ENCODE measurements around the gene MFAP3. TPM values are rescaled to one million over a fixed set of nuclear protein-coding genes. Genes with fewer than 3 reads are reported as not detected.

The MFAP3 gene
- total and polyA plus RNA-seq, 8 donors = 0.29 to 70.7 (median 5.6) TPM

DNA sequence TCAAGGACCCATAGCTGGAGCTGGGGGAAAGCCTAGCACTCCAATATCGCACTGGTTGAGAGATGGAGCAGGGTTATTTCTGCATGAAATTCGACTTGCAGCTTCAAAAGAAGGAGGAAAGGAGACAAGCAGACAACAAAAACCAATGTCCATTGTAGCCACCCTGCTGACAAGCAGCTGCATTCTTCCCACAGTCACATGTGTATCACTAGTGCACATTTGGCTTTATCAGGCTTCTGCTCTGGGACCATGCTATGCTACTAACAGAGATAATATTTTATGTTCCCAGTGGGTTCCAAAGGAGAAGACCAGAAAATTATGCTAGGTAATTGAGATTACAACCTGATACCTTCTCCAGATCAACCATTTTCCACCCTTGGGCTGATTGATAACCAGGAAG, 59.7 kb downstream of the MFAP3 start:
- 64 to 79% (median 71%) methylated on average over 2 of the region's 2 CpGs for WGBS, 5 donors
- DNase-seq = no peak
- H3K27me3 ChIP-seq = no peaks in the 10 kb centered on the region
- intact Hi-C loops (cut with DNase I; ENCODE audit: low total_unique reads) = no loop called here
- H3K9me3 ChIP-seq = no peaks in the 10 kb centered on the region
- no peak overlapping the region for H3K27ac ChIP-seq
- no peak for TF ChIP-seq EP300 (IDR thresholded peaks at IDR 0.05)
- TF ChIP-seq POLR2A (IDR thresholded peaks at IDR 0.05) = no peak
- TF ChIP-seq POLR2AphosphoS5 (IDR thresholded peaks at IDR 0.05) = no peak
- TF ChIP-seq, protein P1, sequence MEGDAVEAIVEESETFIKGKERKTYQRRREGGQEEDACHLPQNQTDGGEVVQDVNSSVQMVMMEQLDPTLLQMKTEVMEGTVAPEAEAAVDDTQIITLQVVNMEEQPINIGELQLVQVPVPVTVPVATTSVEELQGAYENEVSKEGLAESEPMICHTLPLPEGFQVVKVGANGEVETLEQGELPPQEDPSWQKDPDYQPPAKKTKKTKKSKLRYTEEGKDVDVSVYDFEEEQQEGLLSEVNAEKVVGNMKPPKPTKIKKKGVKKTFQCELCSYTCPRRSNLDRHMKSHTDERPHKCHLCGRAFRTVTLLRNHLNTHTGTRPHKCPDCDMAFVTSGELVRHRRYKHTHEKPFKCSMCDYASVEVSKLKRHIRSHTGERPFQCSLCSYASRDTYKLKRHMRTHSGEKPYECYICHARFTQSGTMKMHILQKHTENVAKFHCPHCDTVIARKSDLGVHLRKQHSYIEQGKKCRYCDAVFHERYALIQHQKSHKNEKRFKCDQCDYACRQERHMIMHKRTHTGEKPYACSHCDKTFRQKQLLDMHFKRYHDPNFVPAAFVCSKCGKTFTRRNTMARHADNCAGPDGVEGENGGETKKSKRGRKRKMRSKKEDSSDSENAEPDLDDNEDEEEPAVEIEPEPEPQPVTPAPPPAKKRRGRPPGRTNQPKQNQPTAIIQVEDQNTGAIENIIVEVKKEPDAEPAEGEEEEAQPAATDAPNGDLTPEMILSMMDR (IDR thresholded peaks at IDR 0.05) = no peak
- no peak overlapping the region for H3K4me3 ChIP-seq
- H3K4me1 ChIP-seq = no peaks in the 10 kb centered on the region
- no peaks in the 10 kb centered on the region for H3K36me3 ChIP-seq

DNA sequence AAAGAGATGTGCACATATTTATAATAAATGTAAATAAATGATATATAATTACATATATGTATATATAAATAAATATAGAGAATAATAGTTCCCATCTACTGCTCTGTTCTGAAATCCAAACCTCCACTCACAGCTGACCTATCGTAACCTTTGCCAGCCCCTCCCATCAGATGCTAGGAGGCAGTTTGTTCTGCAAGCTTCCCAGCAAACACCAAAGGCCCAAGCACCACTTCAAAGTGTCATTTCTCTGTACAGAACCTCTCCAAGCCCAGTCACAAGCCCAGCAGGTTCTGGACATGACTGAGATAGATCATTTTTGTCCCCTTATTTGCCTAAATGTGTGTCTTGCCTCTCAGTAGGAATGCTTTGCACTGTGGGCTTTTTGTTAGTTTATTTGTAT, 62.4 kb downstream of the MFAP3 start:
- TF ChIP-seq, protein P1 (IDR thresholded peaks at IDR 0.05) = no peak
- TF ChIP-seq POLR2A (IDR thresholded peaks at IDR 0.05) = no peak
- WGBS, 5 donors = 61 to 100% (median 73%) methylated on average over 1 of the region's 1 CpG

DNA sequence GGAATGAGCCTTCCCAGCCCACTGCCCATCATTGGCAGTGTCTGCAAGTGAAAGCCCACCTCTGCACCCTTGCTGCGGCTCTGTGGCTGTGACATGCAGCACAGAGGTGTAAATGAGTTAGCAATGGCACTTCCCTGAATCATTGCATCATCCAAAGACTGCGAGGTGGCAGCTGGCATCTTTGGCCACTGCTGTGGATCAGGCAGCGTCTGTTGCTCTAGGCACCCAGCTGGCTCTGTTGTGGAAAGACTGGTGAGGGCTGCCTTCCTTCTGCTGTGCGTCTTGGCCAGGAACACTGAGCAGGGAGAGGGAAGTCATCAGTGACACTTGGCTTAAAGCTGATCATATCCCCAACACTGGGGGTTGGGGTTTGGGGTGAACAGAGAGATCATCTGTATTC, 64.5 kb downstream of the MFAP3 start:
- WGBS, 5 donors = 53 to 68% (median 58%) methylated on average over 4 of the region's 4 CpGs

More for the DNA sequence above, 62.4 kb downstream of the MFAP3 start:
- intact Hi-C loops (cut with DNase I; ENCODE audit: low total_unique reads) = no loop called here
- no peaks in the 10 kb centered on the region for H3K36me3 ChIP-seq
- H3K4me3 ChIP-seq = no peak overlapping the region
- no peaks in the 10 kb centered on the region for H3K4me1 ChIP-seq
- DNase-seq = no peak
- no peak overlapping the region for H3K27ac ChIP-seq
- no peaks in the 10 kb centered on the region for H3K27me3 ChIP-seq
- no peaks in the 10 kb centered on the region for H3K9me3 ChIP-seq

More for the DNA sequence above, 64.5 kb downstream of the MFAP3 start:
- Histone ChIP-seq H3K36me3 (no peaks in the 10 kb centered on the region), H3K27me3 (no peaks in the 10 kb centered on the region), H3K9me3 (no peaks in the 10 kb centered on the region), H3K27ac (no peak overlapping the region), H3K4me1 (no peaks in the 10 kb centered on the region), H3K4me3 (no peak overlapping the region)
- TF ChIP-seq, protein P1 (IDR thresholded peaks at IDR 0.05) = no peak
- TF ChIP-seq POLR2AphosphoS5 (IDR thresholded peaks at IDR 0.05) = no peak
- no peak for TF ChIP-seq POLR2A (IDR thresholded peaks at IDR 0.05)
- TF ChIP-seq EP300 (IDR thresholded peaks at IDR 0.05) = no peak
- no peak for DNase-seq
- intact Hi-C loops (cut with DNase I; ENCODE audit: low total_unique reads) = no loop called here

Other genes with a start within 250 kb of the MFAP3 start
- 10 to 100 TPM in 3 of 5 donors, 1 to 10 TPM in 2; 4.9 to 25.9 (median 21.7) TPM for gene FAM114A2, start 57 bp upstream of the MFAP3 start, total RNA-seq
- 10 to 100 TPM in 2 of 3 donors, 1 to 10 TPM in 1; 5.4 to 12.4 (median 10.1) TPM for gene FAM114A2, start 57 bp upstream of the MFAP3 start, polyA plus RNA-seq
- gene GALNT10, start 151.8 kb downstream of the MFAP3 start, total RNA-seq = 10 to 100 TPM; 24.9 to 76.4 (median 47.7) TPM
- gene GALNT10, start 151.8 kb downstream of the MFAP3 start, polyA plus RNA-seq = 10 to 100 TPM in 1 of 3 donors, 1 to 10 TPM in 2; 5.3 to 12.2 (median 6.4) TPM